ENCODE measurements around the gene PSMG3.
"Not testable (repeated sequence)": the region's sequence is repeated elsewhere in the genome, so short reads cannot be mapped to it uniquely, and the experiment has no call there.

The PSMG3 gene

DNA sequence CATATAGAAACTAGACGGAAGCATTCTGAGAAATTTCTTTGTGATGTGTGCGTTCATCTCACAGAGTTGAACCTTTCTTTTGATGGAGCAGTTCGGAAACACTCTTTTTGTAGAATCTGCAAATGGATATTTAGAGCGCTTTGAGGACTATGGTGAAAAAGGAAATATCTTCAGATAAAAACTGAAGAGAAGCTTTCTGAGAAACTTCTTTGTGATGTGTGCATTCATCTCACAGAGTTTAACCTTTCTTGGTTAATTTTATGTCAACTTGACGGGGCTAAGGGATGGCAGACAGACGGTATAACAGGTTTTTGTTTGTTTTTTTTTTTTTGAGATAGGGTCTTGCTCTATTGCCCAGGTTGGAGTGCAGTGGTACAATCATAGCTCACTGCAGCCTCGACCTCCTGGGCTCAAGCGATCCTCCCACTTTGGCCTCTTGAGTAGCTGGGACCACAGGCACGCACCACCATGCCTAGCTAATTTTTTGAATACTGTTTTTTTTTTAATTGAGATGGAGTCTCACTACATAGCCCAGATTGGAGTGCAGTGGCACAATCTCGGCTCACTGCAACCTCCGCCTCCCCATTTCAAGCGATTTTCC lies 50.4 kb downstream of the PSMG3 start:
- H3K27ac ChIP-seq; DNase-seq (ENCODE audit: low read depth, low spot score): not testable (repeated sequence)
